ENCODE data around the gene HRCT1. TPM values are rescaled to one million over a fixed set of nuclear protein-coding genes. Genes with fewer than 3 reads are reported as not detected.

The HRCT1 gene
- total RNA-seq, 1 experiment from 2014 or later = 0.32 TPM

GRCh38 chr9:35898337-35898736 is 7.7 kb upstream of the HRCT1 start:
- ChIA-PET RAD21 (ENCODE audit: low non-redundant PET in 1 of 2, low total read pairs in 2 of 2, uncharacterized antibody in 2 of 2, unreplicated experiment in 2 of 2) (no interaction called here), CTCF (interaction anchor here (1.2 to 9.8 kb wide), 2 partner anchors 16 to 125 kb away, joined by 4 to 50 read pairs; no protein-coding TSS in a partner anchor), POLR2A (no interaction called here)
- intact Hi-C loops (cut with micrococcal nuclease) = no loop called here
- Histone ChIP-seq H3K79me2 (ENCODE audit: insufficient read depth, low read length) (no peaks in the 10 kb centered on the region), H3K4me1 (ENCODE audit: control insufficient read depth in 1 of 2, insufficient read depth in 2 of 2, low read length in 2 of 2) (peaks cover 3 to 6% of the 10 kb centered on the region in 2 experiments; a peak in 2 of 4 replicates), H3K27me3 (ENCODE audit: insufficient read depth, low read length) (no peaks in the 10 kb centered on the region), H3K9me3 (ENCODE audit: control insufficient read depth in 1 of 2, insufficient read depth in 1 of 2, low read depth in 1 of 2, low read length in 2 of 2) (no peaks in the 10 kb centered on the region), H3K4me2 (ENCODE audit: low read length) (no peak overlapping the region), H3K36me3 (ENCODE audit: control insufficient read depth in 1 of 2, insufficient read depth in 2 of 2, low read length in 2 of 2) (no peaks in the 10 kb centered on the region), H3K9me2 (ENCODE audit: insufficient read depth) (no peaks in the 10 kb centered on the region), H4K20me1 (ENCODE audit: insufficient read depth) (no peaks in the 10 kb centered on the region), H3K9ac (ENCODE audit: low read length) (no peak overlapping the region), H2AFZ (ENCODE audit: low read depth, low read length, poor library complexity, severe bottlenecking) (no peak overlapping the region), H3K4me3 (replicated peaks in 1 of 2; ENCODE audit: low read depth in 1 of 2, low read length in 2 of 2) (no peak overlapping the region), H3K27ac (ENCODE audit: low read depth, low read length) (no peak overlapping the region)
- DNase-seq (ENCODE audit: low read depth, low spot score) (no peak), ATAC-seq (no peak)
- TF ChIP-seq FOSL1 (IDR thresholded peaks at IDR 0.05; ENCODE audit: low read depth) (no peak), JUND (IDR thresholded peaks at IDR 0.05) (no peak), MAX (IDR thresholded peaks at IDR 0.05) (no peak), POLR2A (IDR thresholded peaks at IDR 0.05; ENCODE audit: borderline replicate concordance, extremely low read depth, insufficient read depth, insufficient read length) (no peak)
- BruUV-seq (replicated peaks) = no TSS peak

GRCh38 chr9:35899021-35899420 is 7.0 kb upstream of the HRCT1 start:
- H3K4me1 ChIP-seq (ENCODE audit: control insufficient read depth in 1 of 2, insufficient read depth in 2 of 2, low read length in 2 of 2) = peaks cover 3 to 6% of the 10 kb centered on the region in 2 experiments; a peak in 2 of 4 replicates
- ChIA-PET RAD21 (ENCODE audit: low non-redundant PET in 1 of 2, low total read pairs in 2 of 2, uncharacterized antibody in 2 of 2, unreplicated experiment in 2 of 2) (no interaction called here), CTCF (interaction anchor here (9.8 kb wide), 1 partner anchor 17 kb away, joined by 50 read pairs; no protein-coding TSS in a partner anchor), POLR2A (no interaction called here)
- DNase-seq (ENCODE audit: low read depth, low spot score) (no peak), ATAC-seq (no peak)
- intact Hi-C loops (cut with micrococcal nuclease) = no loop called here
- TF ChIP-seq RAD21 (IDR thresholded peaks at IDR 0.05; ENCODE audit: low read depth) = no peak
- TF ChIP-seq, protein P1, sequence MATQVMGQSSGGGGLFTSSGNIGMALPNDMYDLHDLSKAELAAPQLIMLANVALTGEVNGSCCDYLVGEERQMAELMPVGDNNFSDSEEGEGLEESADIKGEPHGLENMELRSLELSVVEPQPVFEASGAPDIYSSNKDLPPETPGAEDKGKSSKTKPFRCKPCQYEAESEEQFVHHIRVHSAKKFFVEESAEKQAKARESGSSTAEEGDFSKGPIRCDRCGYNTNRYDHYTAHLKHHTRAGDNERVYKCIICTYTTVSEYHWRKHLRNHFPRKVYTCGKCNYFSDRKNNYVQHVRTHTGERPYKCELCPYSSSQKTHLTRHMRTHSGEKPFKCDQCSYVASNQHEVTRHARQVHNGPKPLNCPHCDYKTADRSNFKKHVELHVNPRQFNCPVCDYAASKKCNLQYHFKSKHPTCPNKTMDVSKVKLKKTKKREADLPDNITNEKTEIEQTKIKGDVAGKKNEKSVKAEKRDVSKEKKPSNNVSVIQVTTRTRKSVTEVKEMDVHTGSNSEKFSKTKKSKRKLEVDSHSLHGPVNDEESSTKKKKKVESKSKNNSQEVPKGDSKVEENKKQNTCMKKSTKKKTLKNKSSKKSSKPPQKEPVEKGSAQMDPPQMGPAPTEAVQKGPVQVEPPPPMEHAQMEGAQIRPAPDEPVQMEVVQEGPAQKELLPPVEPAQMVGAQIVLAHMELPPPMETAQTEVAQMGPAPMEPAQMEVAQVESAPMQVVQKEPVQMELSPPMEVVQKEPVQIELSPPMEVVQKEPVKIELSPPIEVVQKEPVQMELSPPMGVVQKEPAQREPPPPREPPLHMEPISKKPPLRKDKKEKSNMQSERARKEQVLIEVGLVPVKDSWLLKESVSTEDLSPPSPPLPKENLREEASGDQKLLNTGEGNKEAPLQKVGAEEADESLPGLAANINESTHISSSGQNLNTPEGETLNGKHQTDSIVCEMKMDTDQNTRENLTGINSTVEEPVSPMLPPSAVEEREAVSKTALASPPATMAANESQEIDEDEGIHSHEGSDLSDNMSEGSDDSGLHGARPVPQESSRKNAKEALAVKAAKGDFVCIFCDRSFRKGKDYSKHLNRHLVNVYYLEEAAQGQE (IDR thresholded peaks at IDR 0.05; ENCODE audit: low read depth) = no peak
- no peak for TF ChIP-seq POLR2A (IDR thresholded peaks at IDR 0.05; ENCODE audit: borderline replicate concordance, extremely low read depth, insufficient read depth, insufficient read length)
- TF ChIP-seq JUND (IDR thresholded peaks at IDR 0.05) = no peak
- H3K4me2 ChIP-seq (ENCODE audit: low read length) = no peak overlapping the region
- BruUV-seq (replicated peaks) = no TSS peak
- H4K20me1 ChIP-seq (ENCODE audit: insufficient read depth) = no peaks in the 10 kb centered on the region
- H3K79me2 ChIP-seq (ENCODE audit: insufficient read depth, low read length) = no peaks in the 10 kb centered on the region
- H3K27me3 ChIP-seq (ENCODE audit: insufficient read depth, low read length) = no peaks in the 10 kb centered on the region
- H3K4me3 ChIP-seq (replicated peaks in 1 of 2; ENCODE audit: low read depth in 1 of 2, low read length in 2 of 2) = no peak overlapping the region
- no peak overlapping the region for H2AFZ ChIP-seq (ENCODE audit: low read depth, low read length, poor library complexity, severe bottlenecking)
- no peak overlapping the region for H3K9ac ChIP-seq (ENCODE audit: low read length)
- no peak overlapping the region for H3K27ac ChIP-seq (ENCODE audit: low read depth, low read length)
- H3K9me2 ChIP-seq (ENCODE audit: insufficient read depth) = no peaks in the 10 kb centered on the region
- no peaks in the 10 kb centered on the region for H3K9me3 ChIP-seq (ENCODE audit: control insufficient read depth in 1 of 2, insufficient read depth in 1 of 2, low read depth in 1 of 2, low read length in 2 of 2)
- no peaks in the 10 kb centered on the region for H3K36me3 ChIP-seq (ENCODE audit: control insufficient read depth in 1 of 2, insufficient read depth in 2 of 2, low read length in 2 of 2)

Measured in HCT116 (cell line).